H1 (cell line): ENCODE results near the gene PAPOLG. TPM values are rescaled to one million over a fixed set of nuclear protein-coding genes. Genes with fewer than 3 reads are reported as not detected.

Source experiments
- CTCF ChIA-PET: fragments of 300-600 bp; sonication (Branson Sonifier 250); formaldehyde crosslinking; loops from one replicate; lab custom pipeline; 2021; ENCODE audit not compliant: partially characterized antibody; lab: Charles Lee
- POLR2A ChIA-PET: fragments of 300-600 bp; sonication (Branson Sonifier 250); formaldehyde crosslinking; loops from one replicate; lab custom pipeline; 2021; ENCODE audit warnings: inconsistent platforms; ENCODE audit not compliant: partially characterized antibody; lab: Charles Lee
- DNase-seq, 2 experiments: peaks; one replicate each; pipeline versions ENCODE4 v3.0.0 to v3.0.0-alpha.2; 2010 to 2022; ENCODE audit warnings: low spot score in 2 of 2, low read depth in 1 of 2, mixed read lengths in 1 of 2
- FAIRE-seq: peaks from 2 replicates; lab custom pipeline; 2011; peaks lifted over from hg19 to GRCh38; lab: Jason Lieb, UNC
- H2AFZ ChIP-seq: 2 replicates; pipeline ENCODE4 v1.8.1; 2012; ENCODE audit warnings: low read length, inconsistent platforms
- H2AK5ac ChIP-seq: 2 replicates; pipeline ENCODE4 v1.6.1; 2013; ENCODE audit warnings: low read depth, low read length
- H2BK120ac ChIP-seq: replicated peaks from 2 replicates; pipeline ENCODE3; 2013; ENCODE audit warnings: low read depth, low read length, inconsistent platforms
- H2BK12ac ChIP-seq: 2 replicates; pipeline ENCODE4 v1.6.1; 2013; ENCODE audit warnings: low read depth, low read length
- H2BK15ac ChIP-seq: 2 replicates; pipeline ENCODE4 v1.6.1; 2013; ENCODE audit warnings: low read length
- H2BK20ac ChIP-seq: 2 replicates; pipeline ENCODE4 v1.6.1; 2013; ENCODE audit warnings: low read length
- H2BK5ac ChIP-seq: 2 replicates; pipeline ENCODE4 v1.6.1; 2013; ENCODE audit warnings: low read depth, low read length
- H3K14ac ChIP-seq: 2 replicates; pipeline ENCODE4 v1.6.1; 2013; ENCODE audit warnings: inconsistent platforms; ENCODE audit not compliant: insufficient read length
- H3K18ac ChIP-seq: 2 replicates; pipeline ENCODE4 v1.6.1; 2013; ENCODE audit warnings: low read length; ENCODE audit errors: extremely low read depth
- H3K23ac ChIP-seq: 2 replicates; pipeline ENCODE4 v1.6.1; 2013; ENCODE audit warnings: inconsistent platforms; ENCODE audit not compliant: insufficient read length
- H3K23me2 ChIP-seq: 2 replicates; pipeline ENCODE4 v1.6.1; 2013; ENCODE audit warnings: low read depth, low read length
- H3K27ac ChIP-seq: 2 replicates; pipeline ENCODE4 v1.6.1; 2011; ENCODE audit warnings: low read depth, low read length, inconsistent platforms
- H3K27me3 ChIP-seq, 4 experiments: replicated peaks in 1 of 4; 1 replicate in 1 of 4; 2 replicates in 3 of 4; pipeline versions ENCODE4 v1.6.1 to v1.8.1; 2011 to 2013; ENCODE audit warnings: low read length in 3 of 4, mild to moderate bottlenecking in 3 of 4, inconsistent platforms in 2 of 4, mixed read lengths in 2 of 4, moderate library complexity in 1 of 4; ENCODE audit not compliant: control insufficient read depth in 3 of 4, insufficient read depth in 3 of 4; ENCODE audit errors: extremely low read depth in 1 of 4
- H3K36me3 ChIP-seq, 4 experiments: 2 replicates each; pipeline versions ENCODE4 v1.6.1 to v1.8.1; 2011 to 2013; ENCODE audit warnings: mild to moderate bottlenecking in 4 of 4, low read length in 3 of 4, moderate library complexity in 2 of 4, control low read depth in 1 of 4, inconsistent platforms in 1 of 4; ENCODE audit not compliant: insufficient read depth in 4 of 4, control insufficient read depth in 2 of 4
- H3K4ac ChIP-seq: replicated peaks from 2 replicates; pipeline ENCODE3; 2013; ENCODE audit warnings: low read length, low read depth, mixed read lengths, inconsistent platforms; ENCODE audit not compliant: insufficient read length
- H3K4me1 ChIP-seq, 4 experiments: replicated peaks in 1 of 4; 1 replicate in 1 of 4; 2 replicates in 3 of 4; pipeline versions ENCODE4 v1.6.1 to v1.8.1; 2011 to 2013; ENCODE audit warnings: low read length in 3 of 4, inconsistent platforms in 2 of 4, mixed read lengths in 1 of 4; ENCODE audit not compliant: insufficient read depth in 4 of 4, control insufficient read depth in 3 of 4
- H3K4me2 ChIP-seq, 2 experiments: 2 replicates each; pipeline versions ENCODE4 v1.6.1 to v1.8.1; 2011 to 2013; ENCODE audit warnings: low read depth in 2 of 2, low read length in 2 of 2, control low read depth in 1 of 2, inconsistent platforms in 1 of 2, mild to moderate bottlenecking in 1 of 2; ENCODE audit not compliant: insufficient read depth in 1 of 2
- H3K4me3 ChIP-seq, 4 experiments: fragments of 200-600, 300-600 bp in 1 of 4; sonication (generic), shearing (Covaris generic), sonication (Bioruptor Twin) in 1 of 4; 2 replicates each; pipeline versions ENCODE4 v1.5.1 to v1.8.1; 2011 to 2016; ENCODE audit warnings: low read length in 4 of 4, low read depth in 3 of 4, control low read depth in 2 of 4, inconsistent platforms in 2 of 4, mild to moderate bottlenecking in 2 of 4, mixed read lengths in 1 of 4, moderate library complexity in 1 of 4; ENCODE audit not compliant: insufficient read depth in 2 of 4; ENCODE audit errors: extremely low read depth in 1 of 4
- H3K56ac ChIP-seq: replicated peaks from 2 replicates; pipeline ENCODE3; 2013; ENCODE audit warnings: low read depth, mild to moderate bottlenecking, mixed read lengths, low read length, inconsistent platforms; ENCODE audit not compliant: insufficient read length
- H3K79me1 ChIP-seq: 2 replicates; pipeline ENCODE4 v1.6.1; 2013; ENCODE audit warnings: low read depth, low read length, control low read depth
- H3K79me2 ChIP-seq, 2 experiments: 2 replicates each; pipeline versions ENCODE4 v1.6.1 to v1.8.1; 2012 to 2013; ENCODE audit warnings: low read length in 2 of 2, mild to moderate bottlenecking in 2 of 2, inconsistent platforms in 1 of 2; ENCODE audit not compliant: insufficient read depth in 2 of 2, control insufficient read depth in 1 of 2
- H3K9ac ChIP-seq, 4 experiments: replicated peaks in 1 of 4; 1 replicate in 1 of 4; 2 replicates in 3 of 4; pipeline versions ENCODE4 v1.6.1 to v1.8.1; 2011 to 2013; ENCODE audit warnings: low read depth in 3 of 4, low read length in 3 of 4, control low read depth in 2 of 4, mild to moderate bottlenecking in 2 of 4, moderate library complexity in 2 of 4, inconsistent platforms in 1 of 4; ENCODE audit errors: extremely low read depth in 1 of 4
- H3K9me3 ChIP-seq, 2 experiments: 2 replicates each; pipeline versions ENCODE4 v1.6.1 to v1.8.1; 2012 to 2013; ENCODE audit warnings: mild to moderate bottlenecking in 2 of 2, moderate library complexity in 2 of 2, control low read depth in 1 of 2, inconsistent platforms in 1 of 2, low read depth in 1 of 2, low read length in 1 of 2, mixed read lengths in 1 of 2; ENCODE audit not compliant: insufficient read depth in 2 of 2
- H4K20me1 ChIP-seq, 2 experiments: replicated peaks in 1 of 2; 2 replicates each; pipeline versions ENCODE3 to v1.8.1; 2011 to 2013; ENCODE audit warnings: inconsistent platforms in 2 of 2, low read length in 2 of 2, mild to moderate bottlenecking in 1 of 2; ENCODE audit not compliant: insufficient read depth in 2 of 2, control insufficient read depth in 1 of 2
- H4K5ac ChIP-seq: 2 replicates; pipeline ENCODE4 v1.6.1; 2013; ENCODE audit warnings: low read length, low read depth, mixed read lengths, inconsistent platforms; ENCODE audit not compliant: insufficient read length
- H4K8ac ChIP-seq: 2 replicates; pipeline ENCODE4 v1.8.0; 2013; ENCODE audit warnings: mild to moderate bottlenecking, moderate library complexity, low read length, inconsistent platforms; ENCODE audit not compliant: insufficient read depth; ENCODE audit errors: extremely low read depth
- H4K91ac ChIP-seq: replicated peaks from 2 replicates; pipeline ENCODE3; 2013; ENCODE audit warnings: low read length, mixed read lengths, inconsistent platforms; ENCODE audit not compliant: insufficient read length
- EP300 ChIP-seq, 2 experiments: IDR thresholded peaks; 1 replicate in 1 of 2; 2 replicates in 1 of 2; pipeline ENCODE4 v1.6.1; 2011 to 2012; ENCODE audit warnings: low read depth in 2 of 2, low read length in 2 of 2, mild to moderate bottlenecking in 2 of 2, borderline replicate concordance in 1 of 2, inconsistent platforms in 1 of 2, moderate library complexity in 1 of 2
- POU5F1 ChIP-seq: IDR thresholded peaks from 2 replicates; pipeline ENCODE4 v1.6.1; 2011; ENCODE audit warnings: low read depth, mild to moderate bottlenecking, low read length, moderate library complexity
- RNF2 ChIP-seq: fragments of 200-900, 300-1000 bp; sonication (generic); IDR thresholded peaks from 2 replicates; pipeline ENCODE4 v1.7.1; 2016; ENCODE audit warnings: borderline replicate concordance, low read depth, mild to moderate bottlenecking, antibody characterized with exemption, low read length; ENCODE audit not compliant: poor library complexity, severe bottlenecking; ENCODE audit errors: missing control alignments
- TBP ChIP-seq: IDR thresholded peaks from 2 replicates; pipeline ENCODE4 v1.6.1; 2011; ENCODE audit warnings: low read depth, low read length, improper control_type of control experiment
- TCF12 ChIP-seq: IDR thresholded peaks from 2 replicates; pipeline ENCODE4 v1.6.1; 2011; ENCODE audit warnings: low read depth, mild to moderate bottlenecking, low read length
- WGBS, 2 experiments: shearing (Covaris generic) in 1 of 2; methylation state at CpG; one replicate each; pipeline versions ENCODE4 v1.1.6 to v1.1.7; 2013 to 2015; ENCODE audit warnings: low lambda C conversion rate in 2 of 2, mixed read lengths in 2 of 2, inconsistent platforms in 1 of 2, low coverage in 1 of 2, missing lambda C conversion rate in 1 of 2; ENCODE audit not compliant: insufficient replicate concordance in 2 of 2, insufficient coverage in 1 of 2, insufficient read length in 1 of 2; ENCODE audit errors: extremely low coverage in 1 of 2, missing lambda C conversion rate in 1 of 2; 5-methylcytosine and 5-hydroxymethylcytosine counted together
- polyA plus RNA-seq, 7 experiments: library from polyadenylated mRNA; depleted of rRNA in 3 of 7; stranded (reverse) in 5 of 7; unstranded in 2 of 7; fragments of >200 nt in 5 of 7; fragments of 200-250 nt in 2 of 7; gene quantifications; 1 replicate in 5 of 7; 2 replicates in 1 of 7; 4 replicates in 1 of 7; pipeline versions ENCODE4 v1.2.1 to v1.2.3, GENCODE V29; 2011 to 2013; ENCODE audit warnings: missing spikeins in 2 of 7, mixed read lengths in 2 of 7
- total RNA-seq: library from RNA; stranded (reverse); fragmentation: NEBNext Ultra II Directional; extraction: Animal tissue kit (Norgen Biotek cat#: 25700); gene quantifications from 2 replicates; pipeline ENCODE4 v1.2.1, GENCODE V29; 2021

PAPOLG gene
- total and polyA plus RNA-seq, 2 of the 8 experiments (the other 6 are each of a cell fraction or from before 2014, with no cell fraction given) = 6.5 to 21.5 TPM

DNA sequence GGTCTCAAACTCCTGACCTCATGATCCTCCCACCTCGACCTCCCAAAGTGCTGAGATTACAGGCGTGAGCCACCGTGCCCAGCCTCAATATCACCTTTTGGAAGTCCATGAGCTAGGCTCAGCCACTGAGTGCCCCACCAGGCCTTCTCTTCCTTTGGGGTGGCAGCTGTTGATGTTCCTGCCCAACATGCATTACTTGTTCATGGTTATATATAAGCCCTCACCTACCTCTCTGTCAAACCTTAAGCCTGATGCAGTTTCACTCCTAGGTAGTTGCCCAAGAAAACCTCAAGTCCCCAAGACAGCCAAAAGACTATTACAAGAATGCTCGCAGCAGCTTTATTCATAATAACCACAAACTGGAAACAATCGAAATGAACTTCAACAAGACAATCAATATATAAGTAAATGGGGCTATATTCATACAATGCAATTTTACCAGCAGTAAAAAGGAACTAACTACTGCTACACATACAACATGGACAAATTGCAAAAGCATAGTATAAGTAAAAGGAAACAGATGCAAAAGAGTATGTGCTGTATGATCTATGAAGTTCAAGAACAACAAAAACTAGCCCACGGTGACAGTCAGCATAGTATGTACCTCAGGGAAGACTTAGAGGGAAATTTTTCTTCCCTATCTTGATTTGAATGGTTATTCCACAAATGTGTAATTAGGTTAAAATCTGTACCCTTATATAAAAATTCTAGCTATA lies 65.7 kb downstream of the PAPOLG start:
- CTCF ChIA-PET = interaction anchor here (1.3 to 1.7 kb wide), 2 partner anchors 16 to 169 kb away, joined by 3 read pairs; no protein-coding TSS in a partner anchor
- Histone ChIP-seq H3K18ac (no peak overlapping the region), H3K9ac (no peak overlapping the region), H4K20me1 (peaks cover 0 to 1% of the 10 kb centered on the region in 2 experiments), H3K56ac (no peak overlapping the region), H2BK12ac (no peak overlapping the region), H2BK20ac (no peak overlapping the region), H3K79me2 (no peaks in the 10 kb centered on the region), H2BK15ac (no peak overlapping the region), H3K27me3 (no peaks in the 10 kb centered on the region), H2AK5ac (no peak overlapping the region), H3K27ac (no peak overlapping the region), H3K9me3 (no peaks in the 10 kb centered on the region), H2BK5ac (no peak overlapping the region), H3K4me3 (no peak overlapping the region), H4K8ac (no peak overlapping the region), H3K79me1 (no peaks in the 10 kb centered on the region), H3K36me3 (no peaks in the 10 kb centered on the region), H4K91ac (no peak overlapping the region), H4K5ac (no peak overlapping the region), H3K4me2 (no peak overlapping the region), H2AFZ (no peak overlapping the region), H3K14ac (no peak overlapping the region), H3K23me2 (no peaks in the 10 kb centered on the region), H2BK120ac (no peak overlapping the region), H3K4ac (no peak overlapping the region), H3K23ac (no peak overlapping the region), H3K4me1 (0 out of 7 replicates have a peak, but pooled peaks cover 0 to 2% (median 0%) of the 10 kb centered on the region in 4 experiments)
- FAIRE-seq (no peak), DNase-seq (no peak)
- POLR2A ChIA-PET = no interaction called here
- no peak for TF ChIP-seq POU5F1
- TF ChIP-seq EP300 (IDR thresholded peaks at IDR 0.05; ENCODE audit: borderline replicate concordance in 1 of 2, low read depth in 2 of 2, low read length in 2 of 2) = no peak
- no peak for TF ChIP-seq TBP
- TF ChIP-seq RNF2 = no peak
- no peak for TF ChIP-seq TCF12
- WGBS, 2 experiments = 86% methylated on average over 6 of the region's 6 CpGs; no CpG with 5 or more reads in 1 of the 2 experiments
